GM19240 (cell line): ENCODE data around the gene LRRC8C.
"Not testable (repeated sequence)": the region's sequence is repeated elsewhere in the genome, so short reads cannot be mapped to it uniquely, and the experiment has no call there.

Experiments
- DNase-seq: peaks from one replicate; pipeline ENCODE4 v3.0.0; 2011; ENCODE audit warnings: low spot score; ENCODE audit not compliant: insufficient read length

Gene LRRC8C

DNA sequence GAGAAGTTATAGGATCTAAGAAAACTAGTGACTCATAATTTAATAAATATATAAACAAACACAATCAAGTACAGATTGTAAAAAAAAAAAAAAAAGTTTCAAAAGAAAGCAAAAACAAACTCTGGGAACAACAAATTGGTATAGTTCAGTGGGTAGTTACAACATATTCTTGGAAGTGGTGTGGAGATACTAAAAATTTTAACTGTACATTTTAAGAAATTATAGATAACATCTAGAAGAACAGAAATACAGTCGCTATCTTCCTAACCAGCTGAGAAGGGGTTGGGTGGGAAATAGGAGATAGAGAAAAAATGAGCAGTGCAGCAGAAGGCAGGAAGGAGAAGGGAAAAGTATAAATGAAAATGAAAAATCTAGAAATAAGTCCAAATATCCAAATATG lies 70.5 kb downstream of the LRRC8C start:
- no peak for DNase-seq

DNA sequence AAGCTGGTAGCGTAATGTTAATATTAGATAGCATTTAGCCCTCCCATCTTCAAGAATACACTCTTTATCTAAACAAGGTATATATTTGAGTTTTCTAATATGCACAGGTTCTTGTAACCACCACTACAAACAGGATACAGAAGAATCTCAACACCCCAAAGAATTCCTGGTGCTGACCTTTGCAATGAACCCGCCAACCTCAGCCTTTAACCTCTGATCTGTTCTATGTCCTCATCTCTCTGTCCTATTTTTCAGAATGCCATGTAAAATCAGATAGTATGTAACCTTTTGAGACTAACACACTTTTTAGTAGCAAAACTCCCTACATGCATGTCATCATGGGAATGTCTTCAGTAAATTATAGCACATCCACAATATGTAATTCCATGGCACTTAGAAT lies 71.1 kb downstream of the LRRC8C start:
- DNase-seq, result no peak

DNA sequence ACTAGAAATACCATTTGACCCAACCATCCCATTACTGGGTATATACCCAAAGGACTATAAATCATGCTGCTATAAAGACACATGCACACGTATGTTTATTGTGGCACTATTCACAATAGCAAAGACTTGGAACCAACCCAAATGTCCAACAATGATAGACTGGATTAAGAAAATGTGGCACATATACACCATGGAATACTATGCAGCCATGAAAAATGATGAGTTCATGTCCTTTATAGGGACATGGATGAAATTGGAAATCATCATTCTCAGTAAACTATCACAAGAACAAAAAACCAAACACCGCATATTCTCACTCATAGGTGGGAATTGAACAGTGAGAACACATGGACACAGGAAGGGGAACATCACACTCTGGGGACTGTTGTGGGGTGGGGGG lies 72.0 kb downstream of the LRRC8C start:
- not testable (repeated sequence) for DNase-seq

DNA sequence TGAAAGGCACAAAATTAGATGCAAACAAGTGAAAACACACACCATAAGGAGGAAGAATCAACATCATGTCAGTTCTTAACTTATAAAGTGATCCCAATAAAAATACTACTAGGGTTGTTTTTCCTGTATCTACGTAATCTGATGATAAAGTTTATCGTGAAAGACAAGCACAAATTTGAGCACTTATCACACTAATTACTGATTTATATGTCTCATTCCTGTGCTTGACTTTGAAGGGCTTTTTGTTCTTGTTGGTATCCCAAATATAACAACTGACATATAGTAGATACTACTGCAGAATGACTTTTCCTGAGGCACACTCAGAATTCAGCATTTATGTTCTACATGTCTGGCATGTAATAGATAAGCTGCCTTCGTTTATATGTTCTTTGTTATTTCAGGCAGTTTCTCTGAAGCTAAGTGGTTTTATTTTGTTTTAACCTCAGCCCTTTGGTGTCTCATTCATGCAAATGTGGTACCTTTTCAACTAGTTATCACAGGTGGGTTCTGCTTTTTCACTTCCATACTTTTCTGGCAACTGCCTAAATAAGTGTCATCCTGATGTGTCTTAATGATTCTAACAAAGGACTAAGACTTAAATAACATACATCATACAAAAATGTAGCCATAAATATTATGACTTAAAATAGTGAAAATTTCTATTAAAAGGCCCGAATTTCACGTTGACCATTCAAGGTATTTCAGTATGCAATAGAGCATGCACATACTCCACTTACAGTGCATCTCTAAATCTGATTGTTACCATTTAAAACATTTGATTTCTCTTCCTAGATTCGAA lies 73.2 kb downstream of the LRRC8C start:
- DNase-seq, result no peak

DNA sequence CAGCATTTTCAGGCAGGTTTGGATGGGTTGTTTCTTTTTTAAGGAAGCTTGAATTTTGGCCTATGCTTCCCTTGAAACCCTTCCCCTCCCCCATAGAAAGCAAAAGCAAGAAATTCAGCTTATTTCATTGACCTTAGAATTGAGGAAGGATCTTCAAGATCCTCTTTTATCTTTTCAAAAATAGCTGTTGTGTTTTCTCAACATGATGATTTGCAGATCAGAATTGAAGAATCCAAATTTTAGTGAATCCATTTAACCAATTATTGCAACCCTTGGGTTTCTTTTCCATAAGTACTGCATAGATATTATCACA lies 73.7 kb downstream of the LRRC8C start:
- no peak for DNase-seq

DNA sequence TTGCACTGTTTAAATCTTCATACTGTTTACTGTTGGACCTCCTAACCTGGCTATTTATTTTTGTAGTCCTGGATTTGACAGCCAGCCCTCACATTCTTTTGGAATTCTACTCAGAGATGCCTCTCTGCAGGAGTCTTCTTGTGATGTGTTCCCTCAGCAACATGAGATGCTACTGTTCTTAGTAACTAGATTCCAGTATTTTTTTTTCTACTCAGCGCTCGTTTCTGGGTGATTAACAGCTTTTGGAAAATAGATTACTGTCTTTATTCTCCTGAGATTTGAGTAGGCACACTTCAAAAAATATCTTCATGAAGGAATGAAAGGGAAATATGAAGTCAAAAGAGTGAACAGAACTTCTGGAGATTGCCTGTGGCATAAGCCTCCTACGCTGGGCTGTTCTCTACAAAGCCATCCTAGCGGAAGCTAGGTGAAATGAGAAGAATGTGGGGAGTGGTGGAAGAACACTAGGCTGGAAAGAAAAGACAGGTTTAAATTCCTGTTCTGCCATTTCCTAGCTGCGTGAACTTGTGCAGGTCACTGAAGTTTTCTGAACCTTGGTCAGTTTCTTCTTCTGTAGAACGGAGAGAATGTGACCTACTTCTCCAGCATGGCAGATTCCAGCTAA lies 75.9 kb downstream of the LRRC8C start:
- no peak for DNase-seq

DNA sequence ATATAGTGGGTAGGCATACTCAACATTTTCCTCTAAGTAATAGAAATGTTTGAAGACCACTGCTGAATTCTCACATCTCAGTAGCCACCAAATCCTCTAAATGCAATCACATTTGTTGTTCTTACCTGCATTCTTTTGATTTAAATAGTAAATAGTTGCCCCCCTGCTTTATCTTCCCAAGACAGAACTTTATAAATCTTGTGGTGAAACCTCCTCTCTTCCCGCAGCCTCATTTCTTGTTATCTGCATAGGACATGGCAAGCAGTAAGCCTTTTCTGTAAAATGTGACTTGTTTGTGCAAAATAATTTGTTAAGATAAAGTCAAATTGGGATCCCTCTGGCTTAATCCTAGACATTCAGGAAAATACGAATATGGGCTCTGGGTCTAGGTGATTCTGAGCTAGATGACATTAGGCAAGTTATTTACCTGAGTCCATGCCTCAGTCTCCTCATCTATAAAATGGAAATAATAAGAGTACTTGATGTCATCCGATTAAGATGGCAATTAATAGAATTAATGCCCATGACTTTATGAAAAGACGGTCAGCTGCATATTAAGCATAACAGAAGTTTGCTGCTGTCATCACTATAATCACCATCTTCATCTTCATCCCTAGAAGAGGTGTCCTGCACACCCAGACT lies 77.7 kb downstream of the LRRC8C start:
- DNase-seq, result no peak

DNA sequence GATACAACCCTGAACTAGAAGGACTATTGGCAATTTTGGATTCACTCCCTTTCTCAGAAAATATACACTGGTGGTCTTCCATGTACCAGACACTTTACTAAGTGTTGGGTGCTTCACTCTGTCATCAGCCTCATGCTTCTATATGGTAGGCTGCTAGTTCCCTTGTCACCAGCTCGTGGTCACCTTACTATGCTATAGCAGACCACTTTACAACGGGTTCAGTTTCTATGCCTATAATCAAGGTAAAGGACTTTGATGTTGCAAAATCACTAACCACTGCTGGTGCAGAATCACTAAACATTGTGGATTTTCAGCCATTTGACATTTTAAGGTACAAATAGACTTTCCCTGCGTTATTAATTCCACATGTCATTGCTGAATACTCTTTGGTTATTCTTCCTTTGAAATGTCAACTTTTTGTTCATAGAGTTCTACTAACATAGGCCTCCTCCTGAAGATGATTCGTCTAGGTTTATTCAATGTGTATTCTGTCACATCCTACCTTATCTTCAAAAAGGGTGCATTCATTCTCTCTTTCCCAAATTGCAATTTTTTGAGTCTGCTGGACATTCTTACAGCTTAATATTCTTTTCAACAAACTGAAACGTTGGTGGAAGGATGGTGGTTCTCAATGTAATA lies 78.3 kb downstream of the LRRC8C start:
- DNase-seq, result no peak

DNA sequence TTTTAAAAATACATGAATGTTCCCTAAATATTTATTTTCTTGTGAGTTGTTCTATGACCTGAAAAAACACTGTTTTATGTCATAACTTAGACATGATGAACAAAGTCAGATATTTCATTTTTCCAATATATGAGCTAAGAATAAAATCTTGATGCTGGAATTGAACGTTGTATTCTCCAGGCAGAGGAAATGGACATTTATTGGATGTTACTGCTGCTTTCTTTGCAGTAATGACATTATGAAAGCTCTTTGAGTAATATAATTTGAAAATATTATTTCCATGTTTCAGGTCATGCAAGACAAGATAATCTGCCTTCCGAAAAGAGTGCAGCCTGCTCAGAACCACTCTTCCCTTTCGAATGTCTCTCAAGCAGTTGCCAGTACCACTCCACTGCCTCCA lies 79.5 kb downstream of the LRRC8C start:
- DNase-seq, result no peak

DNA sequence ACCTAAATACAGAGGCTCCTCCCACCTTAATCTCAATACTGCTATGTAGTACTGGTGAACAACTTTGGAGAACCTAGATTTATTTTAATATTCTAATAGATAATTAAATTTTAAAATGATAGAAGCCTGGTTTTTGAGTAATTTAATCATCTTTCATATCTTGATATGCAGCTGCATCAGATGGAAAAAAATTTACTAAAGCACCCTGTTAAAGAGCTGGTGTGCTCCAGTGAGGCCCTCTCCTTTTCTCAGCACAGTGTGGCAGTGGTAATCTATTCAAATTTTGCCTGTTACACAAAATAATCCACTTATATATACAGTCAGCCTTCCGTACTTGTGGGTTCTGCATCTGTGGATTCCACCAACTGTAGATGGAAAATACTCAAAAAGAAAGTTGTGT lies 82.8 kb downstream of the LRRC8C start:
- no peak for DNase-seq

DNA sequence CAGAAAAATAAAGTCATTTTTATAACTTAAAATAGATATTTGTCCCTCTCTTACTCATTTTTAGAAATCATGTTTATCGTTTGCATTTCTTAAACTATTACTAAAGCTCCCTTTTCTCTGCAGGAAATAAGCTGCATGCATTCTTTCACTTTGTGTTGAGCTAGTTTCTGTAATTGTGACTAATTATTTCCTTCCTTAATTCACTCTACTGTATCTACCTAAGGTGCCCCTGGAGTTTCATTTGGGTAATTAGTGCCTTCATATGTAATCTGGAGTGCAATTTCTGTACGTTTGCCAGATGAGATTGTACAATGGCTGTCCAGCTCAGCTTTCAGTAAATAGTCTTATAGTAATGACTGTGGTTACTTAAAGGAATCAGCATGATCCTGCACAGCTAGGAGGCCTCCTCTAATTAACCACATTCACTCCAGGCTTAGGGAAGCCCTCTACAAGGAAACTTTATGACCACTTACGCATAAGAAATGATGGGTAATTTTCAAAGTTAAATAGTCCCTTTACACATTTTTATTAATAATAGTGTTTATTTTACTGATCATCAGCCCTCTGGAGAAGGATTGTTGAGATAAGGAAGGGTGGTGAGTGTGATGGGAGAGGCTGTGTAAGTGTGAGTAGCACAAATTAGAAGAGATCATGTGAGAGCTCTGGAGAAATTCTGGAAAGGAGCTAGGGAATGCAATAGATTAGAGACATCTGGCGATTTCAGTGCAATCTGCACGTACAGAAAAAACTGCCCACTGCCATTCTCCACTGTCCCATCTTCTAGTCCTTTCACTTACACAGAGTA lies 86.8 kb downstream of the LRRC8C start:
- DNase-seq, result peak; percentile 18

DNA sequence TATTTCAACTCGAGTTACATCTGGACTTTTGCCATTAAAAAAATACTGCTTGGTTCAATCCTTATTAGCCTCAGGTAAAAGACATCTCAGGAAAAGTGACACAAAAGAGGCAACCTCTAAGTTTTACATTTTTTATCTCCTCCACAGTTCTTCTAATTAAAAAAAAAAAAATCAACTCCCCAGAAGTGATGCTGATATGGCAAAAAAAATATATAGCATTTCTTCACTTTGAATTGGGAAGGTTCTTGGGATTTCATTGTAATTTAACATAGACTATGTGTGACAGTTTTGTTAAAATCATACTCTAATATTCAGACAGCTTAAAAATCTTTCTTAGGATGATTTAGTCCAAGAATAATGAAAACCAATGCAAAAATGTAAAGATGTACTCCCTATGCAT lies 87.9 kb downstream of the LRRC8C start:
- no peak for DNase-seq

DNA sequence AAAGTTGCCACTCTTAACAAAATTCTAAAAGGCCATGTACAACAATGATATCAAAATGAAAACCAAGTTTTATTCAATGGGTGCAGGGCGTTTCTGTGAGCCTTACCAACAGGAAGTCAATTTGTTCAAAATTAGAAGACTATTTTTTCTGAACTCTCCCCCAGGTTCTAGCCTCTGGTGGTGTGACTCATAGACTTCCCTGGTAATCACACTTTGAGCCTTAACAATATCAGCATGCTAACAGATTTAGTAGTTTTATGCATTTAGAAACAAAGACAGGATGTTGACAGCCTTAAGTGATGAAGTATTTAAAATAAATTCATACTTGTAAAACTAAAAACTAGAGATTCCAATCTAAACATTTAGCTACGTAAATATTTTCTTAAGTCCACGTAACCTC lies 88.4 kb downstream of the LRRC8C start:
- DNase-seq, result no peak

DNA sequence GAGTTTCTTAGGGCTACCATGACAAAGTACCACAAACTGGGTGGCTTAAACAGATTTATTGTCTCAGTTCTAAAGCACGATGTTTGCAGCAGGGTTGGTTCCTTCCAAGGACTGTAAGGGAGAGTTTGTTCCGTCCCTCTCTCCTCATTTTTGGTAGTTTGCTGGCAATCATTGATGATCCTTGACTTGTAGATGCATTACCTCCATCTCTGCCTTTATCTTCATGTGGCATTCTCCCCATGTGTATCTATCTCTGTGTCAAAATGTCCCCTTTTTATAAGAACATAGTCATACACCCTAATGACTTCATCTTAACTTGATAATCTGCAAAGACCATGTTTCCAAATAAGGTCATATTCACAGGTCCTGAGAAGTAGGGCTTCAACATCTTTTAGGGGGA lies 90.2 kb downstream of the LRRC8C start:
- DNase-seq, result no peak

DNA sequence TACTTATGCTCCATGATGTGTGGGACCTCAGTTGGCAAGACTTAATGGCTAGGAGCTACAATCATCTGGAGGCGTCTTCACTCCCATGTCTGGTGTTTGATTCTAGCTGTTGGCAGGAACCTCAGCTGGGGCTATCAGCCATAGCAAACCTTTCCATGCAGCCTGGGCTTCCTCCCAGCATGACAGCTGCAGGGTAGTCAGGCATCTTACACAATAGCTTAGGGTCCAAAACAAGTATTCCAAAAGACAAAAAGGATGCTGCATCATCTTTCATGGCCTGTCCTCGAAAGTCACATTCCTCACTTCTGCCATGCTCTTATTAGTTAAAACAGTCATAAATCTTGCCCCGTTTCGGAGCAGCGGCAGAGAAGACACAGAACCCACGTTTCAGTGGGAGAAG lies 90.9 kb downstream of the LRRC8C start:
- DNase-seq, result no peak

DNA sequence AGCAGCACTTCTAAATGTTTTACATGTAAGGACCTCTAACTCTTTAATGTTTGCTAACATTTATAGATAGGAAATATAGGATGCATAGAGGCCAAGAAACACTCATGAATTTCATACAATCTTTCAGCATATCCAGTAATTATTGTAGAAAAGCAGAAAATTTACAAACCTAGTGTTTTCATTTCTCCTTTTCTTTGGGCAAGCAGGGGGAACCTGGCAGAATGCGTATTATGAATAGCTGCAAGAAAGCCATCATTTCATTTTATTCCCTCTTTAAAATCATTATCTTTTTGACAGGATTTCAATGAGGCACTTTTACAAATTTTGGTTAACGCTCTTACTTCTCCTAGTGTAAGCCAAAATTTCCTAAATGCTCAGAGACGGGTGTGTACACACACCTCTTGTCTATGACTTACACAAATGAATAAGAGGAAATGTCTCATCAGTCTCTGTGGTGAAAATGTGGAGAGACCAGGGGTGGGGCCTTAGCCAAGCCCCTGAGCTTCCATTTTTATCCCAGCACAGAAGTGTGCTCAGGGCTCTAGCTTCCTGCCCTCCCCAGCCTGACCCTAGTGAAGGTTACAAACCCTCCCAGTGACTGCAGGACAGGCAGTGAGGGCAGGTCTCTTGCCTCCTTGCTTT lies 91.6 kb downstream of the LRRC8C start:
- no peak for DNase-seq

DNA sequence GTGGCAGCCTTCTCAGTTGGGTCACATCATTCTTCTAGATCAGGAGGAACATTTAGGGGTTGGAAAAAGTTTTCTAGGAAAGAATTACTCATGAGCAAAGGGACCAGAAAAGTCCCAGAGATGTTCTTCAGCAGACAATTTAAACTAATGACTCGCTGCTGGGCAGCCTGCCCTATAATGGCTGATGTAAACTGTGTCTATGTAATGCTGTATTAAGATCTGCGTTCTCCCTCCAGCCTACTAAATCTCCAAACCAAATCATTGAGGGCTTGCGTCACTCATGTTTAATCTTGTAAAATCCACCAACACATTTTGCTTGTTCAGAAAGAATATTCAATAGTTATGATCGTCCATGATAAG lies 92.1 kb downstream of the LRRC8C start:
- DNase-seq, result no peak

DNA sequence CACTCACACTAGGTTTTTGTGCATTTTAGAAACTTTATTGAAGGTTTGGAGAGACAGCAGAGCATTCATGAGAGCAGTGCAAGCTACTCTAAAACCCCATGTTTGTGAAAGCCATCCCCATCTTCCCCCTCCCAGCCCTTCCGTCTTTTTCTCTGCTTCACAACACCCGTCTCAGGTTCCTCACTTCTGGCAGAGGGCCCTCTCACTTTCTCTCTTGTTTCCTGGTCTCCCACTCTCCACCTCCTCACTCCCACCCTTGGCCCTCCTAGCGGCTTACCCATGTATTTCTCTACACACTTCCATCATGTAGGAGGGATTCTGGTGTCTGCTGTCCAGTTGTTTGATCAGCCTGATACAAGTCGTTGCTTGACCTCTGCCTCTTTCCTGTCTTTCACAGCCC lies 92.7 kb downstream of the LRRC8C start:
- DNase-seq, result no peak

DNA sequence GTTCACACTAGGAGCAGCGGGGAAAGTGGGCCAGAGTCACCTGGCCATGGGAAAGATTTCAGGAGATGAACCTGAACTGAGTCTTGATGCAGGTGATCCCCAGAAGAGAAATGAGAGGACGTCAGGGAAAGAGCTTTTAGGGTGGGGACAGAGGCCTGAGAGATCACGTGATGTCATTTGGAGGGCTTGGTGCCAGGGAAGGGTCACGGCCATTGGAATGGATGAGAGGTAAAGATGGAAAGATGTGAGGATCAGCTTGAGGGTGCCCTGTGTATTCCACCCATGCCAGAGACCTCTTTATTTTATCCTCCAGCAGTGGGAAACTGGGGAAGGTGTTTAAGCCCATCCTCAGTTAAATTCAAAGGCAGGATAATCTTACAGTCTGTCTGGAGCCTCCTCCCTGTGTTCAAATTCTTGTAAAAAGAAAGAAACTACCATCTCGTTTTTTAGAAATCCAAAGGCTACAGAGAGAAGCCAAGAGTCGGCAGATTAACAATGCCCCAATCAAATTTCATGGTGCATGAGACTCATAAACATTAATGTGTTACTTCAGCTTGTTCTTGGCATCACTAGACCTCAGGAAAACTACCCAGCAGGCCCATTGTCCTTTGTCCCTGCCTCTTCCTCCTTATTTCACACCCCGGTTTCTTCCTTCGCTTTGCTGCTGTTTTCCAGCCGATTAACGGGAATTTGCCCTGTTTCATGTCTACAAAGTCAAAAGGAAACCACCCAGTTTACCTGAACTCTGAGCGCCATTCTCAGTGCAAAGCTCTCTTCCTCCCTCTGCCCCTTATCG lies 94.8 kb downstream of the LRRC8C start:
- DNase-seq, result no peak

DNA sequence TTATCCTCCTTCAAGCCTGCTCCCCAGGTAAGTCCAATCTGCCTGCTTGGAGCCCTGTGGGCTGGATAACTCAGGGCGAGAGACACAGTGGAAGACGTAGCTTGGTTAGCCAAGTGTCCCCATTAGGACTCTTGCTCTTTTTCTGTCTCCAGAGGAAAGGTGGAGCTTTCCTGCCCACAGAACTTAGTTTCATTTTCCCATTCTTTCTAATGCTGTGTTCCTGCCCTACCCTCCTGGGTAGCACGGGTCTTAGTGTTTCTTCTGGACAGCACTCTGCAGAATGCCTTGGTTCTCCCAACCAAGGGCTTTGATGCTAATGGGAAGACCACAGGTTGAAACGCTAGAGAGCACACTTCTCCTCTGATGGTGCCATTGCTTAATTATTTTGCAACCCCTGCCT lies 95.5 kb downstream of the LRRC8C start:
- DNase-seq, result no peak
